Liver (tissue), 3 donors: ENCODE data around the gene FEM1B.

ENCODE experiments used
- CTCF ChIP-seq: fragments of 150-350 bp; IDR thresholded peaks from 2 replicates; pipeline ENCODE4 v1.5.1; 2017; ENCODE audit warnings: improper control_type of control experiment, low read depth, low read length; ENCODE audit not compliant: missing input control
- FOXA1 ChIP-seq: IDR thresholded peaks from 2 replicates; pipeline ENCODE4 v1.6.1; 2016; ENCODE audit warnings: antibody characterized with exemption
- GABPA ChIP-seq, 2 donors: IDR thresholded peaks in 1 of 2; conservative IDR thresholded peaks in 1 of 2; 2 replicates each; pipeline ENCODE4 v1.6.1; 2016; ENCODE audit warnings: antibody characterized with exemption in 2 of 2, mild to moderate bottlenecking in 1 of 2, moderate library complexity in 1 of 2
- JUND ChIP-seq, 2 donors: IDR thresholded peaks; 2 replicates each; pipeline ENCODE4 v1.6.1; 2016; ENCODE audit warnings: antibody characterized with exemption in 2 of 2
- MAX ChIP-seq: IDR thresholded peaks from 2 replicates; pipeline ENCODE4 v1.6.1; 2016; ENCODE audit warnings: antibody characterized with exemption
- NR2F2 ChIP-seq: IDR thresholded peaks from 2 replicates; pipeline ENCODE4 v1.6.1; 2016; ENCODE audit warnings: antibody characterized with exemption
- RAD21 ChIP-seq, 2 donors: IDR thresholded peaks; 2 replicates each; pipeline ENCODE4 v1.6.1; 2016; ENCODE audit warnings: antibody characterized with exemption in 2 of 2, mild to moderate bottlenecking in 2 of 2
- REST ChIP-seq: IDR thresholded peaks from 2 replicates; pipeline ENCODE4 v1.6.1; 2016; ENCODE audit warnings: antibody characterized with exemption, mild to moderate bottlenecking
- RXRA ChIP-seq, 2 donors: IDR thresholded peaks; 2 replicates each; pipeline ENCODE4 v1.6.1; 2017 to 2018; ENCODE audit warnings: antibody characterized with exemption in 2 of 2, mild to moderate bottlenecking in 1 of 2
- TAF1 ChIP-seq: conservative IDR thresholded peaks from 2 replicates; pipeline ENCODE4 v1.6.1; 2016; ENCODE audit warnings: antibody characterized with exemption, mild to moderate bottlenecking
- YY1 ChIP-seq: IDR thresholded peaks from 2 replicates; pipeline ENCODE4 v1.6.1; 2016; ENCODE audit warnings: antibody characterized with exemption, mild to moderate bottlenecking
- ZBTB33 ChIP-seq: IDR thresholded peaks from 2 replicates; pipeline ENCODE4 v1.6.1; 2016; ENCODE audit warnings: antibody characterized with exemption
- donor health status: healthy.
- donor health status: healthy.

GRCh38 chr15:68256675-68257450 lies 20.7 kb upstream of the FEM1B start:
- peak; percentile 70 to 75 for TF ChIP-seq JUND (IDR thresholded peaks at IDR 0.05)
- TF ChIP-seq CTCF = no peak
- TF ChIP-seq RXRA (IDR thresholded peaks at IDR 0.05) = peak; percentile 66 to 75
- TF ChIP-seq MAX = peak; percentile 84
- TF ChIP-seq NR2F2 = no peak
- TF ChIP-seq REST = peak; percentile 81
- peak; percentile 50 for TF ChIP-seq TAF1
- TF ChIP-seq RAD21 (IDR thresholded peaks at IDR 0.05) = peak; percentile 48 to 71
- TF ChIP-seq YY1 = peak; percentile 74
- peak; percentile 22 for TF ChIP-seq FOXA1
- TF ChIP-seq ZBTB33 = peak; percentile 60
- TF ChIP-seq GABPA (IDR thresholded peaks at IDR 0.05 in 1 of 2, conservative IDR thresholded peaks at IDR 0.05 in 1 of 2) = peak in 1 of 2 donors; percentile 47
